SU-DHL-6 (cell line): ENCODE results near the gene NBDY.
"Not testable (repeated sequence)": the region's sequence is repeated elsewhere in the genome, so short reads cannot be mapped to it uniquely, and the experiment has no call there.

Experiments
- H2AFZ ChIP-seq: fragments of 200-600 bp; sonication (generic); 2 replicates; pipeline ENCODE4 v1.6.1; 2014; ENCODE audit warnings: low read depth, mild to moderate bottlenecking, moderate library complexity, mixed read lengths, antibody characterized with exemption, low read length; ENCODE audit not compliant: severe bottlenecking
- H3F3A ChIP-seq: fragments of 200-600 bp; shearing (Covaris generic); 2 replicates; pipeline ENCODE4 v1.6.0; 2016; ENCODE audit warnings: antibody characterized with exemption, mild to moderate bottlenecking; ENCODE audit not compliant: insufficient read depth
- H3K27ac ChIP-seq: fragments of 200-600 bp; sonication (generic); 2 replicates; pipeline ENCODE4 v1.5.1; 2016; ENCODE audit warnings: low read depth, mild to moderate bottlenecking, low read length, moderate library complexity, mixed read lengths
- H3K27me3 ChIP-seq: fragments of 200-600 bp; sonication (generic), shearing (Covaris generic); 2 replicates; pipeline ENCODE4 v1.6.0; 2014; ENCODE audit warnings: mild to moderate bottlenecking, low read length
- H3K36me3 ChIP-seq: fragments of 200-600 bp; sonication (generic); 2 replicates; pipeline ENCODE4 v1.6.1; 2014; ENCODE audit warnings: mild to moderate bottlenecking, low read length, mixed read lengths
- H3K4me2 ChIP-seq: fragments of 300-600, 200-600 bp; shearing (Covaris generic), sonication (generic); 2 replicates; pipeline ENCODE4 v1.6.0; 2014; ENCODE audit warnings: low read length, low read depth, mild to moderate bottlenecking; ENCODE audit not compliant: poor library complexity, severe bottlenecking
- H3K4me3 ChIP-seq: fragments of 200-600 bp; sonication (generic); 2 replicates; pipeline ENCODE4 v1.5.1; 2014; ENCODE audit warnings: antibody characterized with exemption, low read length, mild to moderate bottlenecking, mixed read lengths; ENCODE audit not compliant: insufficient read depth, poor library complexity, severe bottlenecking
- H3K79me2 ChIP-seq: fragments of 200-600 bp; sonication (generic); 2 replicates; pipeline ENCODE4 v1.6.1; 2014; ENCODE audit warnings: mild to moderate bottlenecking, low read length, moderate library complexity; ENCODE audit not compliant: insufficient read depth
- H3K9ac ChIP-seq: fragments of 200-600 bp; sonication (generic); 2 replicates; pipeline ENCODE4 v1.7.0; 2014; ENCODE audit warnings: mild to moderate bottlenecking, low read length
- H3K9me2 ChIP-seq: fragments of 200-600 bp; sonication (generic); replicated peaks from 2 replicates; pipeline ENCODE4 v1.6.1; 2014; ENCODE audit warnings: low read length; ENCODE audit not compliant: insufficient read depth
- H3K9me3 ChIP-seq: fragments of 200-600 bp; sonication (generic); 2 replicates; pipeline ENCODE4 v1.6.1; 2014; ENCODE audit warnings: low read length, mixed read lengths; ENCODE audit not compliant: insufficient read depth
- H4K20me1 ChIP-seq: fragments of 200-600 bp; sonication (generic); 2 replicates; pipeline ENCODE4 v1.6.1; 2014; ENCODE audit warnings: low read depth, mild to moderate bottlenecking, antibody characterized with exemption, low read length, moderate library complexity, mixed read lengths
- EZH2phosphoT487 ChIP-seq: fragments of 200-600 bp; sonication (generic), shearing (Covaris generic); conservative IDR thresholded peaks from 2 replicates; pipeline ENCODE4 v1.6.1; 2018; ENCODE audit warnings: mild to moderate bottlenecking, antibody characterized with exemption, low read length, moderate library complexity, mixed read lengths
- TF ChIP-seq, protein P1 (sequence below): fragments of 200-600 bp; sonication (generic); IDR thresholded peaks from one replicate; pipeline ENCODE4 v1.5.1; 2017; ENCODE audit warnings: antibody characterized with exemption, mild to moderate bottlenecking, low read length, moderate library complexity; ENCODE audit not compliant: insufficient read depth, poor library complexity, severe bottlenecking

The NBDY gene

DNA sequence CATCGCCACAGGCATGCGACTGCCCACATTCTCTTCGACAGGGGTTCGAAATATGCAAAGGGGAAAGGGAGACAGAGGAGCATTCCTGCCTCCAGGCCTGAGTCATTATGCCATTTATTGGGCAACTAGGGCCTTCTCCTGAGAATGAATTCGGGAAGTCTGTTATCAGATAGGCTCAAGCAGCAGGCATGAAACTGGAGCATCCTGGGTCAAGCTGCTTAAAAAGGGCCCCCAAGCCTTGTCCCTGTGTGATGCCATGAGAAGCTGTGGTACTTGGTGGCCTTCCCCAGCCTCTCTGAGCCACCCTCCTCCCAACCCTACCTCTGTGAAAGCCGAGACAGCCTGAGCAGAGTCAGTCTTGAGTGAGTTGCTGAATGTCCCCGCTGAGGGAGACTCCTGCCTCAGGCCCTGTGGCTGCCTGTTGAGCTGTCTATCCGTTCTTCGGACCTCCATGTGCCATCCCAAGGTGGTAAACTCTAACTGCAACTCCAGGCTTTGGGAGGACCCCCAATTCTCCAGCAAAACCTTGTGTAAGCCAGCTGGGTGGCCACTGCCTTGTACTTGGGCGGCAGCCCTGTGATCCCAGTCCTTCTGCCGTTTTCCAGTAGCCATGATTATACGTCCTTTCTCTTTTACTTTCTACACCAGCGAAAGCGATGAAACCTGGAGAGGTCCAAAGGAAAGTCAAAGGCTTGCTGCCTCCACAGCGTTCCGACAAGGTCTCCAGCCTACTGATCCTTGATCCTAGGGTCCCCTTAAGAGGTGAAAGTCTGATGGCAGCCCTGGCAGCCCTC lies 37.7 kb downstream of the NBDY start:
- H4K20me1 ChIP-seq, result no peaks in the 10 kb centered on the region
- no peaks in the 10 kb centered on the region for H3K79me2 ChIP-seq
- no peak overlapping the region for H3K4me3 ChIP-seq
- no peaks in the 10 kb centered on the region for H3K36me3 ChIP-seq
- H3K27me3 ChIP-seq, result no peaks in the 10 kb centered on the region
- no peaks in the 10 kb centered on the region for H3K9me2 ChIP-seq
- H3F3A ChIP-seq, result no peaks in the 10 kb centered on the region
- no peak overlapping the region for H3K27ac ChIP-seq
- H3K9ac ChIP-seq, result no peak overlapping the region
- no peaks in the 10 kb centered on the region for H3K9me3 ChIP-seq
- H2AFZ ChIP-seq, result no peak overlapping the region
- TF ChIP-seq EZH2phosphoT487, result no peak
- TF ChIP-seq, protein P1, sequence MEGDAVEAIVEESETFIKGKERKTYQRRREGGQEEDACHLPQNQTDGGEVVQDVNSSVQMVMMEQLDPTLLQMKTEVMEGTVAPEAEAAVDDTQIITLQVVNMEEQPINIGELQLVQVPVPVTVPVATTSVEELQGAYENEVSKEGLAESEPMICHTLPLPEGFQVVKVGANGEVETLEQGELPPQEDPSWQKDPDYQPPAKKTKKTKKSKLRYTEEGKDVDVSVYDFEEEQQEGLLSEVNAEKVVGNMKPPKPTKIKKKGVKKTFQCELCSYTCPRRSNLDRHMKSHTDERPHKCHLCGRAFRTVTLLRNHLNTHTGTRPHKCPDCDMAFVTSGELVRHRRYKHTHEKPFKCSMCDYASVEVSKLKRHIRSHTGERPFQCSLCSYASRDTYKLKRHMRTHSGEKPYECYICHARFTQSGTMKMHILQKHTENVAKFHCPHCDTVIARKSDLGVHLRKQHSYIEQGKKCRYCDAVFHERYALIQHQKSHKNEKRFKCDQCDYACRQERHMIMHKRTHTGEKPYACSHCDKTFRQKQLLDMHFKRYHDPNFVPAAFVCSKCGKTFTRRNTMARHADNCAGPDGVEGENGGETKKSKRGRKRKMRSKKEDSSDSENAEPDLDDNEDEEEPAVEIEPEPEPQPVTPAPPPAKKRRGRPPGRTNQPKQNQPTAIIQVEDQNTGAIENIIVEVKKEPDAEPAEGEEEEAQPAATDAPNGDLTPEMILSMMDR, result no peak
- no peak overlapping the region for H3K4me2 ChIP-seq

DNA sequence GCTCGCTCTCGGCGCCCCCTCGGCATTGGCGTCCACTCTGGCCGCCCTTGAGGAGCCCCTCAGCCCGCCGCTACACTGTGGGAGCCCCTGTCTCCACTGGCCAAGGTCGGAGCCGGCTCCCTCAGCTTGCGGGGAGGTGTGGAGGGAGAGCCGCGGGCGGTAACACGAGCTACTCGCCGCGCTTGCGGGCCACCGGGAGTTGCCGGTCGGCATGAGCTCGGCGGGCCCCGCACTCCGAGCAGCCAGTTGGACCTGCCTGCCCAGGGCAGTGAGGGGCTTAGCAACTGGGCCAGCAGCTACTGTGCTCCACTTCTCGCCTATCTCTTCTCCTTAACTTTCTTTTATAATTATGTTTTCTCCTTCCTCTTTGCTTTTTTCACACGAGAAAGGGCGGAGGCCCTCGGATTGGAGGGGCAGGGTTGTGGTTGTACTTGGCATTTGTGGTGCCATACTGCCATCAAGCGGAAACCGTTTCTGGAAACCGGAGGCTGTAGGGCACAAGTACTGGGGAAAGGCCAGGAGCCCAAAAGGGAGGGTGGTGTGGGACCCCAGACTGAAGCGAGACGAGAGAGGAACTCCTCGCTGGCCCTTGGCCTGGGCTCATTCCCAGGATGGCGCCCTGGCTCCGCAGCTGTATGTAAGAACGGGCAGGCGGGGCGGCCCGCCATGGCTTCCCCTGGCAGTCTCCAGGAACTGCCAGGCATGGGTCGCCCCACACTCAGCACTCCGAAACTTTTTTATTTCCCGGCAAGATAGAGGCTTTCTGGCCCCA lies 38.5 kb downstream of the NBDY start:
- not testable (repeated sequence) for H3K4me2 ChIP-seq, H3K36me3 ChIP-seq, H3K9me3 ChIP-seq, H3K4me3 ChIP-seq, H4K20me1 ChIP-seq, H3K79me2 ChIP-seq, H2AFZ ChIP-seq, H3K27me3 ChIP-seq, H3K9me2 ChIP-seq, H3K9ac ChIP-seq, H3K27ac ChIP-seq, H3F3A ChIP-seq

DNA sequence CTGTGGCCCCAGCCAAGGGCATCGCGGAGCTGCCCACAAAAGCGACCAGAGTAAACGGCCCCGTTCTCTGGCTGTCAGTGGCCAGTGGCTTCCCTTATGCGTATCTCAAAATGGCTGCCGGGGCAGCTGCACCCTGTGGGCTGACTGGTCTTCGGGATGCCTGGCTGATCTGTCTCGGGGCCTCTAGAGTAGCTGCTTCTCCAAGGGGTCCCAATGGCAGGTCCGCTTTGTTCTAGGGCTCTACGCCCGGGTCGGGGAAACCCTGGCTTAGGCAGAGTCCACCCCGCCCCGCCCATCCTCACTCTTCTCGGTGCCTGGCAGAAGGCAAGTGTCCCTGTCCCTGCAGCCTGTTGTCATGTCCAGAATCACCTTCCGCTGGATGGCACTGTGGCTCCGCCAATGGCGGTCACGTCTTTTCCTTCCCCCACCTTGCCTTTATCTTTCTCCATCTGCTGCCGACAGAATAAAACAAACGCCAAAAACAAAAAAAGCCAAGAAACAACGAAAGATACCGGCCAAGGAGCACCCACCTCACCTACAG lies 39.1 kb downstream of the NBDY start:
- not testable (repeated sequence) for H4K20me1 ChIP-seq, H3K9me2 ChIP-seq, H2AFZ ChIP-seq, H3K36me3 ChIP-seq, H3K4me2 ChIP-seq, H3K27me3 ChIP-seq, H3K27ac ChIP-seq, H3K9ac ChIP-seq, H3K4me3 ChIP-seq, H3K79me2 ChIP-seq, H3K9me3 ChIP-seq, H3F3A ChIP-seq

DNA sequence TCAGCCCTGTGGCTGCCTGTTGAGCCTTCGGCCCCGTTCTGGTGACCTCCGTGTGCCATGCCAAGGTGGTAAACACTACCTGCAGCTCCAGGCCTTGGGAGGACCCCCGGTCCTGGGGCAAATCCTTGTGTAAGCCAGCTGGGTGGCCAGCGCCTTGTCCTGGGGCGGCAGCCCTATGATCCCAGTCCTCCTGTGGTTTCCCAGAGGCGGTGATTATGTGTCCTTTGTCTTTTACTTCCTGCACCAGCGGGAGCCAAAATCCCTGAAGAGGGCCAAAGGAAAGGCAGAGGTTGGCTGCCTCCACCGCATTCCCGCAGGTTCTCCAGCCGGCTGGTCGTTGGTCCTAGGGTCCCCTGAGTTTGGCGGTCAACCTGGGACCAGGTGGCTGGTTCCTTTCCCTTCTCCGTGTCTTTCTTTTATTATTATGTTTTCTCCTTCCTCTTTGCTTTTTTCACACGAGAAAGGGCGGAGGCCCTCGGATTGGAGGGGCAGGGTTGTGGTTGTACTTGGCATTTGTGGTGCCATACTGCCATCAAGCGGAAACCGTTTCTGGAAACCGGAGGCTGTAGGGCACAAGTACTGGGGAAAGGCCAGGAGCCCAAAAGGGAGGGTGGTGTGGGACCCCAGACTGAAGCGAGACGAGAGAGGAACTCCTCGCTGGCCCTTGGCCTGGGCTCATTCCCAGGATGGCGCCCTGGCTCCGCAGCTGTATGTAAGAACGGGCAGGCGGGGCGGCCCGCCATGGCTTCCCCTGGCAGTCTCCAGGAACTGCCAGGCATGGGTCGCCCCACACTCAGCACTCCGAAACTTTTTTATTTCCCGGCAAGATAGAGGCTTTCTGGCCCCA lies 43.9 kb downstream of the NBDY start:
- H3K79me2 ChIP-seq, H3K9me2 ChIP-seq, H3K27me3 ChIP-seq, H3K36me3 ChIP-seq, H3K4me2 ChIP-seq, H4K20me1 ChIP-seq, H3F3A ChIP-seq, H3K27ac ChIP-seq, H3K9ac ChIP-seq, H3K9me3 ChIP-seq, H2AFZ ChIP-seq, H3K4me3 ChIP-seq: not testable (repeated sequence)

DNA sequence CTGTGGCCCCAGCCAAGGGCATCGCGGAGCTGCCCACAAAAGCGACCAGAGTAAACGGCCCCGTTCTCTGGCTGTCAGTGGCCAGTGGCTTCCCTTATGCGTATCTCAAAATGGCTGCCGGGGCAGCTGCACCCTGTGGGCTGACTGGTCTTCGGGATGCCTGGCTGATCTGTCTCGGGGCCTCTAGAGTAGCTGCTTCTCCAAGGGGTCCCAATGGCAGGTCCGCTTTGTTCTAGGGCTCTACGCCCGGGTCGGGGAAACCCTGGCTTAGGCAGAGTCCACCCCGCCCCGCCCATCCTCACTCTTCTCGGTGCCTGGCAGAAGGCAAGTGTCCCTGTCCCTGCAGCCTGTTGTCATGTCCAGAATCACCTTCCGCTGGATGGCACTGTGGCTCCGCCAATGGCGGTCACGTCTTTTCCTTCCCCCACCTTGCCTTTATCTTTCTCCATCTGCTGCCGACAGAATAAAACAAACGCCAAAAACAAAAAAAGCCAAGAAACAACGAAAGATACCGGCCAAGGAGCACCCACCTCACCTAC lies 44.5 kb downstream of the NBDY start:
- H3K9me3 ChIP-seq, H3K27me3 ChIP-seq, H4K20me1 ChIP-seq, H3K27ac ChIP-seq, H2AFZ ChIP-seq, H3K79me2 ChIP-seq, H3K4me3 ChIP-seq, H3K9me2 ChIP-seq, H3K9ac ChIP-seq, H3K36me3 ChIP-seq, H3F3A ChIP-seq, H3K4me2 ChIP-seq: not testable (repeated sequence)

DNA sequence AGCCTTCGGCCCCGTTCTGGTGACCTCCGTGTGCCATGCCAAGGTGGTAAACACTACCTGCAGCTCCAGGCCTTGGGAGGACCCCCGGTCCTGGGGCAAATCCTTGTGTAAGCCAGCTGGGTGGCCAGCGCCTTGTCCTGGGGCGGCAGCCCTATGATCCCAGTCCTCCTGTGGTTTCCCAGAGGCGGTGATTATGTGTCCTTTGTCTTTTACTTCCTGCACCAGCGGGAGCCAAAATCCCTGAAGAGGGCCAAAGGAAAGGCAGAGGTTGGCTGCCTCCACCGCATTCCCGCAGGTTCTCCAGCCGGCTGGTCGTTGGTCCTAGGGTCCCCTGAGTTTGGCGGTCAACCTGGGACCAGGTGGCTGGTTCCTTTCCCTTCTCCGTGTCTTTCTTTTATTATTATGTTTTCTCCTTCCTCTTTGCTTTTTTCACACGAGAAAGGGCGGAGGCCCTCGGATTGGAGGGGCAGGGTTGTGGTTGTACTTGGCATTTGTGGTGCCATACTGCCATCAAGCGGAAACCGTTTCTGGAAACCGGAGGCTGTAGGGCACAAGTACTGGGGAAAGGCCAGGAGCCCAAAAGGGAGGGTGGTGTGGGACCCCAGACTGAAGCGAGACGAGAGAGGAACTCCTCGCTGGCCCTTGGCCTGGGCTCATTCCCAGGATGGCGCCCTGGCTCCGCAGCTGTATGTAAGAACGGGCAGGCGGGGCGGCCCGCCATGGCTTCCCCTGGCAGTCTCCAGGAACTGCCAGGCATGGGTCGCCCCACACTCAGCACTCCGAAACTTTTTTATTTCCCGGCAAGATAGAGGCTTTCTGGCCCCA lies 49.3 kb downstream of the NBDY start:
- not testable (repeated sequence) for H3K9ac ChIP-seq, H3K79me2 ChIP-seq, H2AFZ ChIP-seq, H3K9me3 ChIP-seq, H3K27ac ChIP-seq, H3K9me2 ChIP-seq, H3K4me2 ChIP-seq, H3F3A ChIP-seq, H3K4me3 ChIP-seq, H4K20me1 ChIP-seq, H3K36me3 ChIP-seq, H3K27me3 ChIP-seq
